Measurements from ENCODE around the gene SHH. TPM values are rescaled to one million over a fixed set of nuclear protein-coding genes. Genes with fewer than 3 reads are reported as not detected.

Gene SHH
- total RNA-seq (2022; extraction: Qiagen RNA extraction; ENCODE audit: low read depth) = 0.88 to 2.2 TPM (median 1.2 TPM) in 5 replicates

GRCh38 chr7:155811895-155812761 lies at the start of gene SHH:
TSS of gene SHH (minus strand) at chr7:155812463. CDS start at chr7:155812122, 341 bp downstream.

Other genes with a start within 250 kb of the SHH start
- 21.7 to 31.9 TPM (median 26.1 TPM) in 5 replicates for gene RBM33, start 167.8 kb downstream of the SHH start, total RNA-seq (2022; extraction: Qiagen RNA extraction; ENCODE audit: low read depth)

All from A549 treated with ZK216348 at 1 μM for 4 hours (cell line).